Liver (tissue), 9 donors: ENCODE results near the gene ISCA2. TPM values are rescaled to one million over a fixed set of nuclear protein-coding genes. Genes with fewer than 3 reads are reported as not detected.

Source experiments
- DNase-seq: peaks from one replicate; pipeline ENCODE4 v3.0.0-alpha.2; 2017; ENCODE audit warnings: low spot score
- H3K27ac ChIP-seq, 2 donors: one replicate each; pipeline ENCODE4 v1.7.0; 2013; ENCODE audit warnings: inconsistent platforms in 2 of 2, low read length in 2 of 2, control low read depth in 1 of 2, low read depth in 1 of 2, mild to moderate bottlenecking in 1 of 2
- H3K27me3 ChIP-seq, 4 donors: one replicate each; pipeline versions ENCODE4 v1.6.1 to v1.7.0; 2013; ENCODE audit warnings: low read length in 3 of 4, inconsistent platforms in 1 of 4, mild to moderate bottlenecking in 1 of 4, moderate library complexity in 1 of 4; ENCODE audit not compliant: control insufficient read depth in 4 of 4, insufficient read depth in 4 of 4
- H3K36me3 ChIP-seq, 4 donors: one replicate each; pipeline versions ENCODE4 v1.6.1 to v1.7.0; 2013; ENCODE audit warnings: low read length in 3 of 4, mild to moderate bottlenecking in 3 of 4, low read depth in 1 of 4, moderate library complexity in 1 of 4; ENCODE audit not compliant: control insufficient read depth in 4 of 4, insufficient read depth in 3 of 4
- H3K4me1 ChIP-seq, 4 donors: one replicate each; pipeline versions ENCODE4 v1.6.1 to v1.7.0; 2013; ENCODE audit warnings: low read length in 3 of 4, mild to moderate bottlenecking in 3 of 4, moderate library complexity in 1 of 4; ENCODE audit not compliant: control insufficient read depth in 4 of 4, insufficient read depth in 4 of 4
- H3K4me3 ChIP-seq, 3 donors: one replicate each; pipeline versions ENCODE4 v1.6.1 to v1.7.0; 2013; ENCODE audit warnings: low read length in 3 of 3, control low read depth in 1 of 3, low read depth in 1 of 3, mild to moderate bottlenecking in 1 of 3
- H3K9ac ChIP-seq, 2 donors: one replicate each; pipeline ENCODE4 v1.7.0; 2013; ENCODE audit warnings: low read length in 2 of 2, mild to moderate bottlenecking in 2 of 2, moderate library complexity in 2 of 2, control low read depth in 1 of 2, low read depth in 1 of 2
- H3K9me3 ChIP-seq, 4 donors: one replicate each; pipeline versions ENCODE4 v1.6.1 to v1.7.0; 2013; ENCODE audit warnings: low read length in 3 of 4; ENCODE audit not compliant: control insufficient read depth in 4 of 4
- ATF3 ChIP-seq: IDR thresholded peaks from 2 replicates; pipeline ENCODE4 v1.6.1; 2016; ENCODE audit warnings: antibody characterized with exemption
- FOXA1 ChIP-seq: IDR thresholded peaks from 2 replicates; pipeline ENCODE4 v1.6.1; 2016; ENCODE audit warnings: antibody characterized with exemption
- FOXA2 ChIP-seq: IDR thresholded peaks from 2 replicates; pipeline ENCODE4 v1.6.1; 2016; ENCODE audit warnings: antibody characterized with exemption
- HNF4G ChIP-seq: IDR thresholded peaks from 2 replicates; pipeline ENCODE4 v1.6.1; 2016; ENCODE audit warnings: antibody characterized with exemption
- JUND ChIP-seq, 2 donors: IDR thresholded peaks; 2 replicates each; pipeline ENCODE4 v1.6.1; 2016; ENCODE audit warnings: antibody characterized with exemption in 2 of 2
- RAD21 ChIP-seq, 2 donors: IDR thresholded peaks; 2 replicates each; pipeline ENCODE4 v1.6.1; 2016; ENCODE audit warnings: antibody characterized with exemption in 2 of 2, mild to moderate bottlenecking in 2 of 2
- REST ChIP-seq: IDR thresholded peaks from 2 replicates; pipeline ENCODE4 v1.6.1; 2016; ENCODE audit warnings: antibody characterized with exemption, mild to moderate bottlenecking
- RXRA ChIP-seq, 2 donors: IDR thresholded peaks; 2 replicates each; pipeline ENCODE4 v1.6.1; 2017 to 2018; ENCODE audit warnings: antibody characterized with exemption in 2 of 2, mild to moderate bottlenecking in 1 of 2
- SP1 ChIP-seq: IDR thresholded peaks from 2 replicates; pipeline ENCODE4 v1.6.1; 2018; ENCODE audit warnings: antibody characterized with exemption, mild to moderate bottlenecking
- YY1 ChIP-seq: IDR thresholded peaks from 2 replicates; pipeline ENCODE4 v1.6.1; 2016; ENCODE audit warnings: antibody characterized with exemption, mild to moderate bottlenecking
- ZBTB33 ChIP-seq: IDR thresholded peaks from 2 replicates; pipeline ENCODE4 v1.6.1; 2016; ENCODE audit warnings: antibody characterized with exemption
- WGBS: extraction: QIAGEN DNeasy Blood & Tissue Kit; methylation state at CpG from one replicate; pipeline ENCODE4 v1.1.7; 2013; 5-methylcytosine and 5-hydroxymethylcytosine counted together
- polyA plus RNA-seq, 2 donors: library from polyadenylated mRNA; stranded (reverse) in 1 of 2; unstranded in 1 of 2; fragments of 200-250 nt in 1 of 2; fragments of >200 nt in 1 of 2; fragmentation: Nextera tagmentation in 1 of 2; extraction: Ambion mirVana in 1 of 2; gene quantifications; one replicate each; pipeline versions ENCODE4 v1.2.1 to v1.2.3, GENCODE V29; 2013 to 2015
- total RNA-seq, 2 donors: library from RNA; depleted of rRNA; stranded (reverse); fragments of >200 nt; gene quantifications; one replicate each; pipeline ENCODE4 v1.2.3, GENCODE V29; 2014
- TF ChIP-seq, protein P1 (sequence below): fragments of 150-350 bp; IDR thresholded peaks from 2 replicates; pipeline ENCODE4 v1.5.1; 2017; ENCODE audit warnings: improper control_type of control experiment, low read depth, low read length; ENCODE audit not compliant: missing input control
- donor health status: healthy.
- donor health status: healthy.
- donor health status: healthy.
- donor health status: healthy.
- donor health status: healthy.

The ISCA2 gene
- total and polyA plus RNA-seq, 4 donors = 7.1 to 35.3 (median 15.8) TPM

DNA sequence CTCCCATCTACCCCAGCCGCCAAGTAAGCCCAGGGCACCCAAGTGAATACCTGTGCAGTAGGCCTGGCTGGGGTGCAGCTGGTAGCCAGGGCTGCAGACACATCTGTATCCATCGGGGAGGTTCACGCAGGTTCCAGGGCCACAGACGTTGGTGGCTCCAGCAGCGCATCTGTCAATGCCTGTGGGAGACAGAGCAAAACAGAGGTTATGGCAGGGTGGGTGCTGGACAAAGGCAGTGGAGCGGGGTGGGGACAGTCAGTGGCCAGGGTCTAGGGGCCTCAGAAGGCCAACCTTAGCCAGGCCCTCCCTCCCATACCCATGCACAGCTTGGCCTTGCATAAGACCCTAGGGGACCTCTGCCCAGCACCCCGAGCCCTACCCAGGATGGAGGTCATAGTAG lies 29.2 kb downstream of the ISCA2 start:
- no peaks in the 10 kb centered on the region for H3K36me3 ChIP-seq
- no peak for DNase-seq
- H3K27ac ChIP-seq = no peak overlapping the region
- no peak overlapping the region for H3K9ac ChIP-seq
- no peak overlapping the region for H3K4me3 ChIP-seq
- no peaks in the 10 kb centered on the region for H3K9me3 ChIP-seq
- H3K27me3 ChIP-seq = no peaks in the 10 kb centered on the region
- TF ChIP-seq YY1 (no peak), HNF4G (no peak), ZBTB33 (no peak), REST (no peak), RXRA (IDR thresholded peaks at IDR 0.05) (no peak), RAD21 (IDR thresholded peaks at IDR 0.05) (no peak), SP1 (no peak), FOXA1 (no peak), FOXA2 (no peak), JUND (IDR thresholded peaks at IDR 0.05) (no peak), ATF3 (no peak)
- TF ChIP-seq, protein P1, sequence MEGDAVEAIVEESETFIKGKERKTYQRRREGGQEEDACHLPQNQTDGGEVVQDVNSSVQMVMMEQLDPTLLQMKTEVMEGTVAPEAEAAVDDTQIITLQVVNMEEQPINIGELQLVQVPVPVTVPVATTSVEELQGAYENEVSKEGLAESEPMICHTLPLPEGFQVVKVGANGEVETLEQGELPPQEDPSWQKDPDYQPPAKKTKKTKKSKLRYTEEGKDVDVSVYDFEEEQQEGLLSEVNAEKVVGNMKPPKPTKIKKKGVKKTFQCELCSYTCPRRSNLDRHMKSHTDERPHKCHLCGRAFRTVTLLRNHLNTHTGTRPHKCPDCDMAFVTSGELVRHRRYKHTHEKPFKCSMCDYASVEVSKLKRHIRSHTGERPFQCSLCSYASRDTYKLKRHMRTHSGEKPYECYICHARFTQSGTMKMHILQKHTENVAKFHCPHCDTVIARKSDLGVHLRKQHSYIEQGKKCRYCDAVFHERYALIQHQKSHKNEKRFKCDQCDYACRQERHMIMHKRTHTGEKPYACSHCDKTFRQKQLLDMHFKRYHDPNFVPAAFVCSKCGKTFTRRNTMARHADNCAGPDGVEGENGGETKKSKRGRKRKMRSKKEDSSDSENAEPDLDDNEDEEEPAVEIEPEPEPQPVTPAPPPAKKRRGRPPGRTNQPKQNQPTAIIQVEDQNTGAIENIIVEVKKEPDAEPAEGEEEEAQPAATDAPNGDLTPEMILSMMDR = no peak
- no peaks in the 10 kb centered on the region for H3K4me1 ChIP-seq
- 94% methylated on average over 7 of the region's 7 CpGs for WGBS

DNA sequence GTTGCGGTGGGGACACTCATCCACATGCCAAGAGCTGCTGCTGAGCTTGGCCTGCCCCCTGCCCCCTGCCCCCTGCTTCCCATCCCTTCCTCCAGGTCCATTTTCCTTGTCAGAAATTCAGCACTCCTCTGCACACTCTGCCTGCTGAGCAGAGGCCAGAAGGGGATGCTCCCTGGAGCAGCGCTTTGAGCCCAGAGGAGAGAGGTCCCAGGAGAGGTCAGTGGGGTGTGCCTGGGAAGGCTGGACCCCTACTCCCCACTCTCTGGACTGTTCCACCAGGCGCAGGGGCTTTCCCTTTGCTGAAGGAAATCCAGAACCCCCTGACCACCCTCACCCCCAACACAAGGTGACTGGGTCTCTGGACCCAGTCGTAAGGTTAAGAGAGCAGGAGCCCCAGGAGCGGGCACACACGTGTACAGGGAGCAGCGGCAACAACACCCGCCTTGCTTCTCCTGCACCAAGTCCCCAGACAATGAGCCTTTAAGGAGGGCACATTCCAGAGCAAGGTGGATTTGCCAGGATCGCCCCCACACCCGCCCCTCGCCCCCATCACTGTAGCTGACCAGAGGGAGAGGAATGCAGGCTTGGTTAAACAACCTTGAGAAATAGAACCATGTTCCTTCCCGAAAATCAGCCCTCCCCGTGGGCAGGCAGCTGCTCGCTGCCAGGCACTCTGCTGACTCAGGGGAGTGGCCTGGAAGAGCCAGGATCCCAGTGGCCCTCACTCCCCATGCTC lies 30.7 kb downstream of the ISCA2 start:
- no peaks in the 10 kb centered on the region for H3K4me1 ChIP-seq
- 73% methylated on average over 14 of the region's 14 CpGs for WGBS
- H3K4me3 ChIP-seq = no peak overlapping the region
- no peak overlapping the region for H3K27ac ChIP-seq
- DNase-seq = no peak
- H3K9ac ChIP-seq = no peak overlapping the region
- no peaks in the 10 kb centered on the region for H3K9me3 ChIP-seq
- no peaks in the 10 kb centered on the region for H3K36me3 ChIP-seq
- TF ChIP-seq RAD21 (IDR thresholded peaks at IDR 0.05) = no peak
- no peak for TF ChIP-seq REST
- H3K27me3 ChIP-seq = no peaks in the 10 kb centered on the region
